HEK293 (cell line): ENCODE measurements around the gene RASGRP1.

Experiments used
- CTCF ChIA-PET: fragments of 350-600 bp; formaldehyde crosslinking; extraction: SDS; loops from one replicate; lab custom pipeline; 2021; ENCODE audit warnings: antibody characterized with exemption; lab: Yijun Ruan, JAX
- POLR2A ChIA-PET: fragments of 300-600 bp; formaldehyde crosslinking; extraction: SDS; loops from one replicate; lab custom pipeline; 2020; ENCODE audit warnings: antibody characterized with exemption, inconsistent platforms; lab: Yijun Ruan, JAX
- H3K27ac ChIP-seq: fragments of 200-500 bp; sonication (Bioruptor generic); 2 replicates; pipeline ENCODE4 v1.5.1; 2014; ENCODE audit warnings: low read depth, low read length, control low read depth, inconsistent platforms; ENCODE audit errors: extremely low read depth
- H3K36me3 ChIP-seq, 2 experiments: fragments of 200-500 bp in 1 of 2; sonication (Bioruptor generic) in 1 of 2; 1 replicate in 1 of 2; 2 replicates in 1 of 2; pipeline ENCODE4 v1.5.1; 2014 to 2017; ENCODE audit warnings: inconsistent platforms in 2 of 2, low read length in 2 of 2; ENCODE audit not compliant: control insufficient read depth in 2 of 2, insufficient read depth in 1 of 2
- H3K4me1 ChIP-seq: fragments of 200-500 bp; sonication (Bioruptor generic); 2 replicates; pipeline ENCODE4 v1.5.1; 2014; ENCODE audit warnings: mild to moderate bottlenecking, low read length, inconsistent platforms; ENCODE audit not compliant: control insufficient read depth, insufficient read depth
- H3K4me3 ChIP-seq: 2 replicates; pipeline ENCODE4 v1.5.1; 2011; ENCODE audit warnings: low read depth, mild to moderate bottlenecking, control low read depth, low read length, moderate library complexity
- H3K9me3 ChIP-seq: fragments of 200-500 bp; sonication (Bioruptor generic); 2 replicates; pipeline ENCODE4 v1.5.1; 2014; ENCODE audit warnings: low read depth, low read length, inconsistent platforms; ENCODE audit not compliant: control insufficient read depth, insufficient read depth
- HOXD13 ChIP-seq: sonication (generic); formaldehyde crosslinking; IDR thresholded peaks from 2 replicates; pipeline ENCODE4 v1.8.0; 2022; ENCODE audit warnings: missing genetic modification reagents, borderline replicate concordance
- SCRT2 ChIP-seq: fragments of 450-650 bp; formaldehyde crosslinking; IDR thresholded peaks from 2 replicates; pipeline ENCODE4 v1.5.1; 2016; ENCODE audit warnings: missing biosample characterization, missing genetic modification characterization
- YY1 ChIP-seq: fragments of 450-650 bp; formaldehyde crosslinking; IDR thresholded peaks from 2 replicates; pipeline ENCODE4 v1.5.1; 2018; ENCODE audit warnings: missing biosample characterization, missing genetic modification characterization
- ZBTB1 ChIP-seq: fragments of 450-650 bp; formaldehyde crosslinking; IDR thresholded peaks from 2 replicates; pipeline ENCODE4 v1.5.1; 2016; ENCODE audit warnings: missing biosample characterization, missing genetic modification characterization
- ZBTB20 ChIP-seq: fragments of 450-650 bp; formaldehyde crosslinking; IDR thresholded peaks from 2 replicates; pipeline ENCODE4 v1.5.1; 2016; ENCODE audit warnings: missing biosample characterization, missing genetic modification characterization
- ZBTB8A ChIP-seq: fragments of 450-650 bp; formaldehyde crosslinking; IDR thresholded peaks from 2 replicates; pipeline ENCODE4 v1.5.1; 2016; ENCODE audit warnings: missing biosample characterization, missing genetic modification characterization
- ZEB2 ChIP-seq: fragments of 450-650 bp; formaldehyde crosslinking; IDR thresholded peaks from 2 replicates; pipeline ENCODE4 v1.5.1; 2016; ENCODE audit warnings: missing biosample characterization, missing genetic modification characterization
- ZNF266 ChIP-seq: fragments of 450-650 bp; formaldehyde crosslinking; IDR thresholded peaks from 2 replicates; pipeline ENCODE4 v1.5.1; 2016; ENCODE audit warnings: missing biosample characterization, missing genetic modification characterization, low read depth
- ZNF335 ChIP-seq: fragments of 450-650 bp; formaldehyde crosslinking; conservative IDR thresholded peaks from 2 replicates; pipeline ENCODE4 v1.5.1; 2016; ENCODE audit warnings: missing biosample characterization, missing genetic modification characterization
- ZNF423 ChIP-seq: fragments of 450-650 bp; formaldehyde crosslinking; IDR thresholded peaks from 2 replicates; pipeline ENCODE4 v1.5.1; 2016; ENCODE audit warnings: missing biosample characterization, missing genetic modification characterization
- ZNF530 ChIP-seq: fragments of 450-650 bp; formaldehyde crosslinking; IDR thresholded peaks from 2 replicates; pipeline ENCODE4 v1.5.1; 2016; ENCODE audit warnings: low read depth, missing biosample characterization, missing genetic modification characterization
- ZNF670 ChIP-seq: fragments of 450-650 bp; formaldehyde crosslinking; IDR thresholded peaks from 2 replicates; pipeline ENCODE4 v1.5.1; 2016; ENCODE audit warnings: missing biosample characterization, missing genetic modification characterization, low read depth
- TF ChIP-seq, protein P1 (sequence below): fragments of 450-650 bp; formaldehyde crosslinking; IDR thresholded peaks from 2 replicates; pipeline ENCODE4 v1.5.1; 2016; ENCODE audit warnings: missing biosample characterization, missing genetic modification characterization
- TF ChIP-seq, protein P2 (sequence below): fragments of 450-650 bp; formaldehyde crosslinking; IDR thresholded peaks from 2 replicates; pipeline ENCODE4 v1.5.0; 2017; ENCODE audit warnings: missing biosample characterization, missing genetic modification characterization, borderline replicate concordance
- TF ChIP-seq, protein P3 (sequence below): fragments of 450-650 bp; formaldehyde crosslinking; IDR thresholded peaks from 2 replicates; pipeline ENCODE4 v1.5.1; 2017; ENCODE audit warnings: missing biosample characterization, missing genetic modification characterization
- TF ChIP-seq, protein P4 (sequence below): fragments of 450-650 bp; IDR thresholded peaks from 2 replicates; pipeline ENCODE4 v1.5.1; 2018; ENCODE audit warnings: missing biosample characterization, missing genetic modification characterization
- TF ChIP-seq, protein P5 (sequence below): fragments of 450-650 bp; formaldehyde crosslinking; IDR thresholded peaks from 2 replicates; pipeline ENCODE4 v1.5.1; 2017; ENCODE audit warnings: missing biosample characterization, missing genetic modification characterization
- TF ChIP-seq, protein P6 (sequence below): fragments of 450-650 bp; formaldehyde crosslinking; IDR thresholded peaks from 2 replicates; pipeline ENCODE4 v1.5.1; 2016; ENCODE audit warnings: missing biosample characterization, missing genetic modification characterization
- TF ChIP-seq, protein P7 (sequence below): fragments of 450-650 bp; formaldehyde crosslinking; IDR thresholded peaks from 2 replicates; pipeline ENCODE4 v1.5.1; 2016; ENCODE audit warnings: missing biosample characterization, missing genetic modification characterization
- TF ChIP-seq, protein P8 (sequence below): fragments of 450-650 bp; formaldehyde crosslinking; IDR thresholded peaks from 2 replicates; pipeline ENCODE4 v1.5.1; 2016; ENCODE audit warnings: missing biosample characterization, missing genetic modification characterization

The RASGRP1 gene

DNA sequence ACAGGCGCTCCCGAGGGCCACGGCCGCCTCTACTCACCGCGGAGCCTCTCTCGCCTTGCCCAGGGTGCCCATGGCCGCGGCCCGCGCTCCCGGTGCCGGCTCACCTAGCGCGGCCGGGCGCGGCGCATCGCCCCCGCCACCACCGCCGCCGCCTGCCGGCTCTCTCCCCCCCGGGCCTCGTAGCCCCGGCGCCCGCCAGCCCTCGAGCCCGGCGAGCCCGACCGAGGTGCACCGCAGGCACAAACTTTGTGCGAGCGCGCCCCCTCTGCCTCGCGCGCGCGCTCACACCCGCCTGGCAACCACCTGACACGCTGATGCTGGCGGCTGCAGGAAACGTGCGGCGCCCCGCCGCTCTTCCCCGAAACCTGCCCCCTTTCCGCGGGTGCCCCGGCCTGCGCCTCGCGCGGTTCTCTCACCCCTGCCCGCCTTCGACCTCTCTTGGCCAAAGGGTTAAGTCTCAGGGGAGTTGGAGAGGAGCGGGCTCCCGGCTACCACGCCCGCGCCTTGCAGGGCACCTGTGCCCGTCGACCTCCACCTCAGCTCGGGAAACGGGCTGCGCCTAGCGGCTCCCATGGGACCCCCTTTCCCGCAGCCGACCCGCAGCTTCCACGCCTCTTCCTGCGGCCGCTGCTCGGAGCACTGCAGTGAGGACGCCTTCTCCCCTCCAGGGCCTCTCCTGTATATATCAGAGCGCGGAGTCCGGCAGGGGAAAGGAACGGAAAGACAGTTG, at the start of gene RASGRP1:
Gene RASGRP1, minus strand, starts transcription at position 258 of the 730 bp plus-strand sequence. Its CDS starts 186 bp downstream, at position 72.
- Histone ChIP-seq H3K27ac (peak within 1 kb of the TSS; percentile 58; the same call in 1 of the 2 replicates), H3K36me3 (no peaks in the 10 kb centered on the region), H3K4me3 (peak within 1 kb of the TSS; percentile 58), H3K9me3 (no peaks in the 10 kb centered on the region), H3K4me1 (no peaks in the 10 kb centered on the region)
- POLR2A ChIA-PET: no interaction called here
- CTCF ChIA-PET: interaction anchor here (0.7 to 1.9 kb wide), 27 partner anchors 11 to 568 kb away, joined by 3 to 25 read pairs (median 4); no protein-coding TSS in a partner anchor
- TF ChIP-seq ZNF266 (tag by site-specific recombination) (no peak), ZNF423 (tag by site-specific recombination) (no peak), YY1 (tag by site-specific recombination) (no peak), ZNF670 (tag by site-specific recombination) (no peak), ZBTB1 (no peak), ZEB2 (tag by site-specific recombination) (0 out of 2 replicates have a peak, but pooled peaks have one; percentile 27), ZBTB20 (tag by site-specific recombination) (peak; percentile 13; the same call in 1 of the 2 replicates), ZNF530 (no peak), ZNF335 (tag by site-specific recombination) (peak; percentile 69), ZBTB8A (tag by site-specific recombination) (peak; percentile 88), SCRT2 (peak; percentile 47; the same call in 1 of the 2 replicates), HOXD13 (no peak)
- TF ChIP-seq, protein P1, sequence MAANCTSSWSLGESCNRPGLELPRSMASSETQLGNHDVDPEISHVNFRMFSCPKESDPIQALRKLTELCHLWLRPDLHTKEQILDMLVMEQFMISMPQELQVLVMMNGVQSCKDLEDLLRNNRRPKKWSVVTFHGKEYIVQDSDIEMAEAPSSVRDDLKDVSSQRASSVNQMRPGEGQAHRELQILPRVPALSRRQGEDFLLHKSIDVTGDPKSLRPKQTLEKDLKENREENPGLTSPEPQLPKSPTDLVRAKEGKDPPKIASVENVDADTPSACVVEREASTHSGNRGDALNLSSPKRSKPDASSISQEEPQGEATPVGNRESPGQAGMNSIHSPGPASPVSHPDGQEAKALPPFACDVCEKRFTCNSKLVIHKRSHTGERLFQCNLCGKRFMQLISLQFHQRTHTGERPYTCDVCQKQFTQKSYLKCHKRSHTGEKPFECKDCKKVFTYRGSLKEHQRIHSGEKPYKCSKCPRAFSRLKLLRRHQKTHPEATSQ (tag by site-specific recombination): no peak
- TF ChIP-seq, protein P2, sequence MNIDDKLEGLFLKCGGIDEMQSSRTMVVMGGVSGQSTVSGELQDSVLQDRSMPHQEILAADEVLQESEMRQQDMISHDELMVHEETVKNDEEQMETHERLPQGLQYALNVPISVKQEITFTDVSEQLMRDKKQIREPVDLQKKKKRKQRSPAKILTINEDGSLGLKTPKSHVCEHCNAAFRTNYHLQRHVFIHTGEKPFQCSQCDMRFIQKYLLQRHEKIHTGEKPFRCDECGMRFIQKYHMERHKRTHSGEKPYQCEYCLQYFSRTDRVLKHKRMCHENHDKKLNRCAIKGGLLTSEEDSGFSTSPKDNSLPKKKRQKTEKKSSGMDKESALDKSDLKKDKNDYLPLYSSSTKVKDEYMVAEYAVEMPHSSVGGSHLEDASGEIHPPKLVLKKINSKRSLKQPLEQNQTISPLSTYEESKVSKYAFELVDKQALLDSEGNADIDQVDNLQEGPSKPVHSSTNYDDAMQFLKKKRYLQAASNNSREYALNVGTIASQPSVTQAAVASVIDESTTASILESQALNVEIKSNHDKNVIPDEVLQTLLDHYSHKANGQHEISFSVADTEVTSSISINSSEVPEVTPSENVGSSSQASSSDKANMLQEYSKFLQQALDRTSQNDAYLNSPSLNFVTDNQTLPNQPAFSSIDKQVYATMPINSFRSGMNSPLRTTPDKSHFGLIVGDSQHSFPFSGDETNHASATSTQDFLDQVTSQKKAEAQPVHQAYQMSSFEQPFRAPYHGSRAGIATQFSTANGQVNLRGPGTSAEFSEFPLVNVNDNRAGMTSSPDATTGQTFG: no peak
- TF ChIP-seq, protein P3, sequence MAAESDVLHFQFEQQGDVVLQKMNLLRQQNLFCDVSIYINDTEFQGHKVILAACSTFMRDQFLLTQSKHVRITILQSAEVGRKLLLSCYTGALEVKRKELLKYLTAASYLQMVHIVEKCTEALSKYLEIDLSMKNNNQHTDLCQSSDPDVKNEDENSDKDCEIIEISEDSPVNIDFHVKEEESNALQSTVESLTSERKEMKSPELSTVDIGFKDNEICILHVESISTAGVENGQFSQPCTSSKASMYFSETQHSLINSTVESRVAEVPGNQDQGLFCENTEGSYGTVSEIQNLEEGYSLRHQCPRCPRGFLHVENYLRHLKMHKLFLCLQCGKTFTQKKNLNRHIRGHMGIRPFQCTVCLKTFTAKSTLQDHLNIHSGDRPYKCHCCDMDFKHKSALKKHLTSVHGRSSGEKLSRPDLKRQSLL (tag by site-specific recombination): no peak
- TF ChIP-seq, protein P4, sequence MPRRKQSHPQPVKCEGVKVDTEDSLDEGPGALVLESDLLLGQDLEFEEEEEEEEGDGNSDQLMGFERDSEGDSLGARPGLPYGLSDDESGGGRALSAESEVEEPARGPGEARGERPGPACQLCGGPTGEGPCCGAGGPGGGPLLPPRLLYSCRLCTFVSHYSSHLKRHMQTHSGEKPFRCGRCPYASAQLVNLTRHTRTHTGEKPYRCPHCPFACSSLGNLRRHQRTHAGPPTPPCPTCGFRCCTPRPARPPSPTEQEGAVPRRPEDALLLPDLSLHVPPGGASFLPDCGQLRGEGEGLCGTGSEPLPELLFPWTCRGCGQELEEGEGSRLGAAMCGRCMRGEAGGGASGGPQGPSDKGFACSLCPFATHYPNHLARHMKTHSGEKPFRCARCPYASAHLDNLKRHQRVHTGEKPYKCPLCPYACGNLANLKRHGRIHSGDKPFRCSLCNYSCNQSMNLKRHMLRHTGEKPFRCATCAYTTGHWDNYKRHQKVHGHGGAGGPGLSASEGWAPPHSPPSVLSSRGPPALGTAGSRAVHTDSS: no peak
- TF ChIP-seq, protein P5, sequence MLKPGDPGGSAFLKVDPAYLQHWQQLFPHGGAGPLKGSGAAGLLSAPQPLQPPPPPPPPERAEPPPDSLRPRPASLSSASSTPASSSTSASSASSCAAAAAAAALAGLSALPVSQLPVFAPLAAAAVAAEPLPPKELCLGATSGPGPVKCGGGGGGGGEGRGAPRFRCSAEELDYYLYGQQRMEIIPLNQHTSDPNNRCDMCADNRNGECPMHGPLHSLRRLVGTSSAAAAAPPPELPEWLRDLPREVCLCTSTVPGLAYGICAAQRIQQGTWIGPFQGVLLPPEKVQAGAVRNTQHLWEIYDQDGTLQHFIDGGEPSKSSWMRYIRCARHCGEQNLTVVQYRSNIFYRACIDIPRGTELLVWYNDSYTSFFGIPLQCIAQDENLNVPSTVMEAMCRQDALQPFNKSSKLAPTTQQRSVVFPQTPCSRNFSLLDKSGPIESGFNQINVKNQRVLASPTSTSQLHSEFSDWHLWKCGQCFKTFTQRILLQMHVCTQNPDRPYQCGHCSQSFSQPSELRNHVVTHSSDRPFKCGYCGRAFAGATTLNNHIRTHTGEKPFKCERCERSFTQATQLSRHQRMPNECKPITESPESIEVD (tag by site-specific recombination): no peak
- TF ChIP-seq, protein P6, sequence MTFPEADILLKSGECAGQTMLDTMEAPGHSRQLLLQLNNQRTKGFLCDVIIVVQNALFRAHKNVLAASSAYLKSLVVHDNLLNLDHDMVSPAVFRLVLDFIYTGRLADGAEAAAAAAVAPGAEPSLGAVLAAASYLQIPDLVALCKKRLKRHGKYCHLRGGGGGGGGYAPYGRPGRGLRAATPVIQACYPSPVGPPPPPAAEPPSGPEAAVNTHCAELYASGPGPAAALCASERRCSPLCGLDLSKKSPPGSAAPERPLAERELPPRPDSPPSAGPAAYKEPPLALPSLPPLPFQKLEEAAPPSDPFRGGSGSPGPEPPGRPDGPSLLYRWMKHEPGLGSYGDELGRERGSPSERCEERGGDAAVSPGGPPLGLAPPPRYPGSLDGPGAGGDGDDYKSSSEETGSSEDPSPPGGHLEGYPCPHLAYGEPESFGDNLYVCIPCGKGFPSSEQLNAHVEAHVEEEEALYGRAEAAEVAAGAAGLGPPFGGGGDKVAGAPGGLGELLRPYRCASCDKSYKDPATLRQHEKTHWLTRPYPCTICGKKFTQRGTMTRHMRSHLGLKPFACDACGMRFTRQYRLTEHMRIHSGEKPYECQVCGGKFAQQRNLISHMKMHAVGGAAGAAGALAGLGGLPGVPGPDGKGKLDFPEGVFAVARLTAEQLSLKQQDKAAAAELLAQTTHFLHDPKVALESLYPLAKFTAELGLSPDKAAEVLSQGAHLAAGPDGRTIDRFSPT (tag by site-specific recombination): peak; percentile 62
- TF ChIP-seq, protein P7, sequence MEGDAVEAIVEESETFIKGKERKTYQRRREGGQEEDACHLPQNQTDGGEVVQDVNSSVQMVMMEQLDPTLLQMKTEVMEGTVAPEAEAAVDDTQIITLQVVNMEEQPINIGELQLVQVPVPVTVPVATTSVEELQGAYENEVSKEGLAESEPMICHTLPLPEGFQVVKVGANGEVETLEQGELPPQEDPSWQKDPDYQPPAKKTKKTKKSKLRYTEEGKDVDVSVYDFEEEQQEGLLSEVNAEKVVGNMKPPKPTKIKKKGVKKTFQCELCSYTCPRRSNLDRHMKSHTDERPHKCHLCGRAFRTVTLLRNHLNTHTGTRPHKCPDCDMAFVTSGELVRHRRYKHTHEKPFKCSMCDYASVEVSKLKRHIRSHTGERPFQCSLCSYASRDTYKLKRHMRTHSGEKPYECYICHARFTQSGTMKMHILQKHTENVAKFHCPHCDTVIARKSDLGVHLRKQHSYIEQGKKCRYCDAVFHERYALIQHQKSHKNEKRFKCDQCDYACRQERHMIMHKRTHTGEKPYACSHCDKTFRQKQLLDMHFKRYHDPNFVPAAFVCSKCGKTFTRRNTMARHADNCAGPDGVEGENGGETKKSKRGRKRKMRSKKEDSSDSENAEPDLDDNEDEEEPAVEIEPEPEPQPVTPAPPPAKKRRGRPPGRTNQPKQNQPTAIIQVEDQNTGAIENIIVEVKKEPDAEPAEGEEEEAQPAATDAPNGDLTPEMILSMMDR: peak; percentile 52; the same call in 1 of the 2 replicates
- TF ChIP-seq, protein P8, sequence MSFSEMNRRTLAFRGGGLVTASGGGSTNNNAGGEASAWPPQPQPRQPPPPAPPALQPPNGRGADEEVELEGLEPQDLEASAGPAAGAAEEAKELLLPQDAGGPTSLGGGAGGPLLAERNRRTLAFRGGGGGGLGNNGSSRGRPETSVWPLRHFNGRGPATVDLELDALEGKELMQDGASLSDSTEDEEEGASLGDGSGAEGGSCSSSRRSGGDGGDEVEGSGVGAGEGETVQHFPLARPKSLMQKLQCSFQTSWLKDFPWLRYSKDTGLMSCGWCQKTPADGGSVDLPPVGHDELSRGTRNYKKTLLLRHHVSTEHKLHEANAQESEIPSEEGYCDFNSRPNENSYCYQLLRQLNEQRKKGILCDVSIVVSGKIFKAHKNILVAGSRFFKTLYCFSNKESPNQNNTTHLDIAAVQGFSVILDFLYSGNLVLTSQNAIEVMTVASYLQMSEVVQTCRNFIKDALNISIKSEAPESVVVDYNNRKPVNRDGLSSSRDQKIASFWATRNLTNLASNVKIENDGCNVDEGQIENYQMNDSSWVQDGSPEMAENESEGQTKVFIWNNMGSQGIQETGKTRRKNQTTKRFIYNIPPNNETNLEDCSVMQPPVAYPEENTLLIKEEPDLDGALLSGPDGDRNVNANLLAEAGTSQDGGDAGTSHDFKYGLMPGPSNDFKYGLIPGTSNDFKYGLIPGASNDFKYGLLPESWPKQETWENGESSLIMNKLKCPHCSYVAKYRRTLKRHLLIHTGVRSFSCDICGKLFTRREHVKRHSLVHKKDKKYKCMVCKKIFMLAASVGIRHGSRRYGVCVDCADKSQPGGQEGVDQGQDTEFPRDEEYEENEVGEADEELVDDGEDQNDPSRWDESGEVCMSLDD (tag by site-specific recombination): peak; percentile 46; the same call in 1 of the 2 replicates
